ENCODE data around the gene KIR2DL1.
"Not testable (repeated sequence)": the region's sequence is repeated elsewhere in the genome, so short reads cannot be mapped to it uniquely, and the experiment has no call there.

The KIR2DL1 gene

GRCh38 chr19:54769646-54770045 lies at the start of gene KIR2DL1:
Gene KIR2DL1 (plus strand): TSS chr19:54769793. CDS start chr19:54769851, 58 bp downstream.
- H3K9me3 ChIP-seq (ENCODE audit: insufficient read depth, low read length); H2AFZ ChIP-seq (ENCODE audit: low read depth, low read length, severe bottlenecking); H4K20me1 ChIP-seq (ENCODE audit: low read depth, low read length); H3K9ac ChIP-seq (ENCODE audit: low read length); H3K27ac ChIP-seq (ENCODE audit: low read depth, low read length); H3K4me3 ChIP-seq (ENCODE audit: insufficient read depth, low read length, poor library complexity, severe bottlenecking); H3K9me2 ChIP-seq (replicated peaks; ENCODE audit: insufficient read depth, low read length); H3K36me3 ChIP-seq (ENCODE audit: low read length); H3K79me2 ChIP-seq (ENCODE audit: insufficient read depth, low read length); H3K27me3 ChIP-seq (ENCODE audit: low read length); H3K4me2 ChIP-seq (ENCODE audit: low read depth, low read length, poor library complexity, severe bottlenecking); H3F3A ChIP-seq (ENCODE audit: insufficient read depth): not testable (repeated sequence)

- Histone ChIP-seq H3K79me2 (ENCODE audit: insufficient read depth, low read length) (no peaks in the 10 kb centered on the region), H3K36me3 (ENCODE audit: low read length) (no peaks in the 10 kb centered on the region), H3K9me2 (replicated peaks; ENCODE audit: insufficient read depth, low read length) (no peaks in the 10 kb centered on the region), H3K9ac (ENCODE audit: low read length) (no peak within 1 kb of the TSS), H3K4me3 (ENCODE audit: insufficient read depth, low read length, poor library complexity, severe bottlenecking) (no peak within 1 kb of the TSS), H3K4me2 (ENCODE audit: low read depth, low read length, poor library complexity, severe bottlenecking) (no peak within 1 kb of the TSS), H3K27me3 (ENCODE audit: low read length) (no peaks in the 10 kb centered on the region), H3K9me3 (ENCODE audit: insufficient read depth, low read length) (no peaks in the 10 kb centered on the region), H4K20me1 (ENCODE audit: low read depth, low read length) (no peaks in the 10 kb centered on the region), H2AFZ (ENCODE audit: low read depth, low read length, severe bottlenecking) (no peak within 1 kb of the TSS), H3K27ac (ENCODE audit: low read depth, low read length) (no peak within 1 kb of the TSS), H3F3A (ENCODE audit: insufficient read depth) (no peaks in the 10 kb centered on the region)
- no peak for TF ChIP-seq EZH2phosphoT487 (conservative IDR thresholded peaks at IDR 0.05; ENCODE audit: low read length)
Measured at GRCh38 chr19:54724142-54724541, 45.5 kb upstream of the KIR2DL1 start, which contains the start of gene KIR3DL3. Gene KIR3DL3 (plus strand): TSS chr19:54724442. CDS start chr19:54724497, 55 bp downstream.

GRCh38 chr19:54724644-54725043 lies 44.9 kb upstream of the KIR2DL1 start:
- H3K9me3 ChIP-seq (ENCODE audit: insufficient read depth, low read length): no peaks in the 10 kb centered on the region
- H3K4me3 ChIP-seq (ENCODE audit: insufficient read depth, low read length, poor library complexity, severe bottlenecking): no peak overlapping the region
- no peak for TF ChIP-seq CTCF (IDR thresholded peaks at IDR 0.05; ENCODE audit: insufficient read depth, low read length, poor library complexity, severe bottlenecking)
- TF ChIP-seq EZH2phosphoT487 (conservative IDR thresholded peaks at IDR 0.05; ENCODE audit: low read length): no peak
- H3F3A ChIP-seq (ENCODE audit: insufficient read depth): no peaks in the 10 kb centered on the region
- no peaks in the 10 kb centered on the region for H3K9me2 ChIP-seq (replicated peaks; ENCODE audit: insufficient read depth, low read length)
- H3K27ac ChIP-seq (ENCODE audit: low read depth, low read length): no peak overlapping the region
- no peaks in the 10 kb centered on the region for H4K20me1 ChIP-seq (ENCODE audit: low read depth, low read length)
- H3K9ac ChIP-seq (ENCODE audit: low read length): no peak overlapping the region
- H2AFZ ChIP-seq (ENCODE audit: low read depth, low read length, severe bottlenecking): no peak overlapping the region
- no peaks in the 10 kb centered on the region for H3K27me3 ChIP-seq (ENCODE audit: low read length)
- H3K79me2 ChIP-seq (ENCODE audit: insufficient read depth, low read length): no peaks in the 10 kb centered on the region
- no peak overlapping the region for H3K4me2 ChIP-seq (ENCODE audit: low read depth, low read length, poor library complexity, severe bottlenecking)
- no peaks in the 10 kb centered on the region for H3K36me3 ChIP-seq (ENCODE audit: low read length)

GRCh38 chr19:54725321-54725720 lies 44.3 kb upstream of the KIR2DL1 start:
- Histone ChIP-seq H3K9me2 (replicated peaks; ENCODE audit: insufficient read depth, low read length) (no peaks in the 10 kb centered on the region), H2AFZ (ENCODE audit: low read depth, low read length, severe bottlenecking) (no peak overlapping the region), H3K4me2 (ENCODE audit: low read depth, low read length, poor library complexity, severe bottlenecking) (no peak overlapping the region), H4K20me1 (ENCODE audit: low read depth, low read length) (no peaks in the 10 kb centered on the region), H3K9me3 (ENCODE audit: insufficient read depth, low read length) (no peaks in the 10 kb centered on the region), H3K4me3 (ENCODE audit: insufficient read depth, low read length, poor library complexity, severe bottlenecking) (no peak overlapping the region), H3K27ac (ENCODE audit: low read depth, low read length) (no peak overlapping the region), H3K36me3 (ENCODE audit: low read length) (no peaks in the 10 kb centered on the region), H3F3A (ENCODE audit: insufficient read depth) (no peaks in the 10 kb centered on the region), H3K27me3 (ENCODE audit: low read length) (no peaks in the 10 kb centered on the region), H3K9ac (ENCODE audit: low read length) (no peak overlapping the region), H3K79me2 (ENCODE audit: insufficient read depth, low read length) (no peaks in the 10 kb centered on the region)
- no peak for TF ChIP-seq CTCF (IDR thresholded peaks at IDR 0.05; ENCODE audit: insufficient read depth, low read length, poor library complexity, severe bottlenecking)
- no peak for TF ChIP-seq EZH2phosphoT487 (conservative IDR thresholded peaks at IDR 0.05; ENCODE audit: low read length)
